ENCODE results near the gene LRRC26.
"Not testable (repeated sequence)": the region's sequence is repeated elsewhere in the genome, so short reads cannot be mapped to it uniquely, and the experiment has no call there.

Gene LRRC26

GRCh38 chr9:137135154-137135553 lies 34.7 kb downstream of the LRRC26 start:
- DNase-seq (ENCODE audit: low read depth) = not testable (repeated sequence)

- no peak for DNase-seq (ENCODE audit: low read depth)
Measured at GRCh38 chr9:137134191-137134590, 35.7 kb downstream of the LRRC26 start.

- no peak for DNase-seq (ENCODE audit: low read depth)
Measured at GRCh38 chr9:137130176-137130755, 39.6 kb downstream of the LRRC26 start.

GRCh38 chr9:137129456-137130175 lies 40.2 kb downstream of the LRRC26 start:
- DNase-seq (ENCODE audit: low read depth) = peak; percentile 82

- no peak for DNase-seq (ENCODE audit: low read depth)
Measured at GRCh38 chr9:137128862-137129455, 40.9 kb downstream of the LRRC26 start.

GRCh38 chr9:137128158-137128861 lies 41.5 kb downstream of the LRRC26 start:
- no peak for DNase-seq (ENCODE audit: low read depth)

GRCh38 chr9:137127301-137128157 lies 42.3 kb downstream of the LRRC26 start:
- DNase-seq (ENCODE audit: low read depth) = no peak

GRCh38 chr9:137126786-137127185 lies 43.1 kb downstream of the LRRC26 start:
- DNase-seq (ENCODE audit: low read depth) = no peak

- DNase-seq (ENCODE audit: low read depth) = not testable (repeated sequence)
Measured at GRCh38 chr9:137123952-137124462, 45.8 kb downstream of the LRRC26 start.

- no peak for DNase-seq (ENCODE audit: low read depth)
Measured at GRCh38 chr9:137123468-137123837, 46.4 kb downstream of the LRRC26 start.

GRCh38 chr9:137122796-137123467 lies 46.9 kb downstream of the LRRC26 start:
- DNase-seq (ENCODE audit: low read depth) = not testable (repeated sequence)

- DNase-seq (ENCODE audit: low read depth) = not testable (repeated sequence)
Measured at GRCh38 chr9:137121927-137122795, 47.7 kb downstream of the LRRC26 start.

Measured in stromal cell of bone marrow (primary cell).